Hepatocyte (in vitro differentiated cells): ENCODE measurements around the gene SSR2. TPM values are rescaled to one million over a fixed set of nuclear protein-coding genes. Genes with fewer than 3 reads are reported as not detected.

Experiments used
- DNase-seq: peaks from one replicate; pipeline ENCODE4 v3.0.0-alpha.2; 2016; ENCODE audit warnings: low spot score
- H2AFZ ChIP-seq: fragments of 200-600 bp; sonication (generic); 2 replicates; pipeline ENCODE4 v1.6.0; 2016; ENCODE audit warnings: antibody characterized with exemption, mild to moderate bottlenecking
- H3K27ac ChIP-seq: fragments of 200-600 bp; sonication (generic); 2 replicates; pipeline ENCODE4 v1.5.1; 2016; ENCODE audit warnings: mild to moderate bottlenecking
- H3K27me3 ChIP-seq: fragments of 200-600 bp; sonication (generic); 2 replicates; pipeline ENCODE4 v1.6.1; 2016
- H3K36me3 ChIP-seq: fragments of 200-600 bp; sonication (generic); replicated peaks from 2 replicates; pipeline ENCODE4 v1.5.1; 2016; ENCODE audit warnings: low read depth; ENCODE audit not compliant: insufficient read depth
- H3K4me1 ChIP-seq: fragments of 200-600 bp; sonication (generic); 2 replicates; pipeline ENCODE4 v1.5.1; 2016; ENCODE audit warnings: mild to moderate bottlenecking, moderate library complexity; ENCODE audit not compliant: insufficient read depth
- H3K4me2 ChIP-seq: fragments of 200-600 bp; sonication (generic); 2 replicates; pipeline ENCODE4 v1.6.0; 2016
- H3K4me3 ChIP-seq: fragments of 200-600 bp; sonication (generic); 2 replicates; pipeline ENCODE4 v1.5.1; 2016; ENCODE audit warnings: mild to moderate bottlenecking
- H3K79me2 ChIP-seq: fragments of 200-600 bp; sonication (generic); 2 replicates; pipeline ENCODE4 v1.6.0; 2017; ENCODE audit warnings: mild to moderate bottlenecking
- H3K9me2 ChIP-seq: fragments of 200-600 bp; sonication (generic); replicated peaks from 2 replicates; pipeline ENCODE4 v1.6.0; 2017; ENCODE audit warnings: mild to moderate bottlenecking; ENCODE audit not compliant: insufficient read depth
- H3K9me3 ChIP-seq: fragments of 200-600 bp; sonication (generic); 2 replicates; pipeline ENCODE4 v1.5.1; 2016; ENCODE audit warnings: low read depth, mild to moderate bottlenecking
- H4K20me1 ChIP-seq: fragments of 200-600 bp; sonication (generic); 2 replicates; pipeline ENCODE4 v1.6.0; 2016; ENCODE audit warnings: mild to moderate bottlenecking; ENCODE audit not compliant: insufficient read depth, poor library complexity, severe bottlenecking
- EZH2 ChIP-seq: fragments of 200-600 bp; sonication (generic); IDR thresholded peaks from 2 replicates; pipeline ENCODE4 v1.6.1; 2016; ENCODE audit warnings: antibody characterized with exemption, mild to moderate bottlenecking, borderline replicate concordance
- EZH2phosphoT487 ChIP-seq: fragments of 200-600 bp; sonication (generic); IDR thresholded peaks from one replicate; pipeline ENCODE4 v1.6.1; 2018; ENCODE audit warnings: antibody characterized with exemption, mild to moderate bottlenecking, low read depth, moderate library complexity; ENCODE audit not compliant: unreplicated experiment, severe bottlenecking
- WGBS: methylation state at CpG from one replicate; pipeline ENCODE4 v1.1.6; 2016; ENCODE audit warnings: low lambda C conversion rate; ENCODE audit errors: missing lambda C conversion rate; 5-methylcytosine and 5-hydroxymethylcytosine counted together
- polyA plus RNA-seq: library from polyadenylated mRNA; unstranded; fragments of >200 nt; fragmentation: Nextera tagmentation; extraction: Ambion mirVana; gene quantifications from 2 replicates; pipeline ENCODE4 v1.2.1, GENCODE V29; 2016
- total RNA-seq: library from RNA; depleted of rRNA; stranded (reverse); fragments of >200 nt; gene quantifications from 2 replicates; pipeline ENCODE4 v1.2.3, GENCODE V29; 2014
- TF ChIP-seq, protein P1 (sequence below): fragments of 200-600 bp; sonication (generic); IDR thresholded peaks from 2 replicates; pipeline ENCODE4 v1.5.1; 2016; ENCODE audit warnings: antibody characterized with exemption, mild to moderate bottlenecking; ENCODE audit not compliant: poor library complexity

Gene SSR2
- total and polyA plus RNA-seq, 2 experiments from 2014 or later, result 326 to 393 TPM

DNA sequence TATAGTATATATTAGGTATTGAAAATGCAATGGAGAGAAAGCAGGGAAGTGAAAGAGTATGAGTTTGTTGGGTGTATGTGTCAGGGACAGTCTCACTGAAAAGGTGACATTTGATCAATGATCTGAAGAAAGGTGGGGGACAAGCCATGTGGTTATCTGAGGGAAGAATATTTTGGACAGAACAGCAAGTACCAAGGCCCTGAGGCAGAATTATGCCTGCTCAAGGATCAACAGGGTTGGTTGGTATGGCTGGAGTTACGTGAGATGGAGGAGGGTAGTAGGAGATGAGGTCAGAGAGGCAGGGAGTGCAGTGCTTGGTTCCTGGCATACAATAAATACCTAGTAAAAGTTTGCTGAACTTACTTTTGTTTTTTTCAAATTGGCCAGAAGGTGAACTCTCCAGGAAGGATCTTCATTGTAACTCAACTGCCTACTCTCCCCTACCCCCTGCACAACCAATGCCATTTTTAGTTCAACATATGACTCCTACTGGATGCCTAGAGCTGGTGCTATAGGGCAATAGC is 35.6 kb upstream of the SSR2 start:
- Histone ChIP-seq H3K4me1 (peaks cover 3% of the 10 kb centered on the region), H3K36me3 (no peaks in the 10 kb centered on the region), H3K4me3 (no peak overlapping the region), H3K9me2 (no peaks in the 10 kb centered on the region), H4K20me1 (peaks cover 4% of the 10 kb centered on the region), H2AFZ (no peak overlapping the region), H3K4me2 (no peak overlapping the region), H3K27ac (no peak overlapping the region), H3K79me2 (peaks cover 37% of the 10 kb centered on the region), H3K27me3 (no peaks in the 10 kb centered on the region), H3K9me3 (no peaks in the 10 kb centered on the region)
- no peak for DNase-seq
- WGBS, result 95% methylated on average over 1 of the region's 1 CpG
- TF ChIP-seq, protein P1, sequence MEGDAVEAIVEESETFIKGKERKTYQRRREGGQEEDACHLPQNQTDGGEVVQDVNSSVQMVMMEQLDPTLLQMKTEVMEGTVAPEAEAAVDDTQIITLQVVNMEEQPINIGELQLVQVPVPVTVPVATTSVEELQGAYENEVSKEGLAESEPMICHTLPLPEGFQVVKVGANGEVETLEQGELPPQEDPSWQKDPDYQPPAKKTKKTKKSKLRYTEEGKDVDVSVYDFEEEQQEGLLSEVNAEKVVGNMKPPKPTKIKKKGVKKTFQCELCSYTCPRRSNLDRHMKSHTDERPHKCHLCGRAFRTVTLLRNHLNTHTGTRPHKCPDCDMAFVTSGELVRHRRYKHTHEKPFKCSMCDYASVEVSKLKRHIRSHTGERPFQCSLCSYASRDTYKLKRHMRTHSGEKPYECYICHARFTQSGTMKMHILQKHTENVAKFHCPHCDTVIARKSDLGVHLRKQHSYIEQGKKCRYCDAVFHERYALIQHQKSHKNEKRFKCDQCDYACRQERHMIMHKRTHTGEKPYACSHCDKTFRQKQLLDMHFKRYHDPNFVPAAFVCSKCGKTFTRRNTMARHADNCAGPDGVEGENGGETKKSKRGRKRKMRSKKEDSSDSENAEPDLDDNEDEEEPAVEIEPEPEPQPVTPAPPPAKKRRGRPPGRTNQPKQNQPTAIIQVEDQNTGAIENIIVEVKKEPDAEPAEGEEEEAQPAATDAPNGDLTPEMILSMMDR, result no peak
- TF ChIP-seq EZH2phosphoT487 (no peak), EZH2 (no peak)

DNA sequence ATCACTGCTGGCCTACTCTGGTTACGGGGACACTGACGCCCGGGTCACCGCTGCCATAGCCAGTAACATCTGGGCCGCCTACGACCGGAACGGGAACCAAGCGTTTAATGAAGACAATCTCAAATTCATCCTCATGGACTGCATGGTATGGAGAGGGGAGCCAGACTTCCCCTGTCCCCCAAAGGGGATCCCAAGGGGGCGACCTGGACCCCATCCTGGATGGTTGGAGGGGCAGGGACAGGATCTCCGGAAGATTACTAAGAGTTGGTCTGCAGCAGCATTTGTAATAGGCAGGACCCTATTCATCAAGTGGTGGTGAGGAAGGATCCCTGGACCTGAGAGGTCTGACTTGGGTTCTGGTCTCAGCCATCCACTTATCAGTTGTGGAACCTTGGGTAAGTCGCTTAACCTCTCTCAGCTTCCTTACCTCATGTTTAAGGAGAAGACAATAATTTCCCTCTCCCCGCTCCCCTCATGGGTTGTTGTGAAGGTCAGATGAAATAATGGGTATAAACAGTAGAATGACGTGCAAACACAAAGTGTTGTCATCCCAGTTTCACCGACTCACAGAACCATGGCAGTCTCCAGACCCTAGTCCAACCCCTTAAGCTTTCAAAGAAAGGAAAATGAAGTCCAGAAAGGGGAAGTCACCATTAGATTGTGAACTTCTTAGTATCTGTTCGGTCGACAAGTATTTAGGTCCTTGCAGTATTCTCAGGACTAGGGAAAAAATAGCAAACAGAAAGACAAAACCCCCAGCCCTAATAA is 34.7 kb upstream of the SSR2 start:
- no peaks in the 10 kb centered on the region for H3K36me3 ChIP-seq
- H3K4me1 ChIP-seq, result peaks cover 3% of the 10 kb centered on the region
- 26% methylated on average over 17 of the region's 17 CpGs for WGBS
- no peak for TF ChIP-seq EZH2phosphoT487
- TF ChIP-seq, protein P1, result no peak
- no peak for TF ChIP-seq EZH2
- H3K79me2 ChIP-seq, result peaks cover 38% of the 10 kb centered on the region
- H2AFZ ChIP-seq, result peak overlapping the region; percentile 94
- no peaks in the 10 kb centered on the region for H3K27me3 ChIP-seq
- peaks cover 4% of the 10 kb centered on the region for H4K20me1 ChIP-seq
- no peak for DNase-seq
- H3K4me2 ChIP-seq, result peak overlapping the region; percentile 83
- H3K9me2 ChIP-seq, result no peaks in the 10 kb centered on the region
- H3K9me3 ChIP-seq, result no peaks in the 10 kb centered on the region
- peak overlapping the region; percentile 83 for H3K4me3 ChIP-seq
- H3K27ac ChIP-seq, result peak overlapping the region; percentile 56

DNA sequence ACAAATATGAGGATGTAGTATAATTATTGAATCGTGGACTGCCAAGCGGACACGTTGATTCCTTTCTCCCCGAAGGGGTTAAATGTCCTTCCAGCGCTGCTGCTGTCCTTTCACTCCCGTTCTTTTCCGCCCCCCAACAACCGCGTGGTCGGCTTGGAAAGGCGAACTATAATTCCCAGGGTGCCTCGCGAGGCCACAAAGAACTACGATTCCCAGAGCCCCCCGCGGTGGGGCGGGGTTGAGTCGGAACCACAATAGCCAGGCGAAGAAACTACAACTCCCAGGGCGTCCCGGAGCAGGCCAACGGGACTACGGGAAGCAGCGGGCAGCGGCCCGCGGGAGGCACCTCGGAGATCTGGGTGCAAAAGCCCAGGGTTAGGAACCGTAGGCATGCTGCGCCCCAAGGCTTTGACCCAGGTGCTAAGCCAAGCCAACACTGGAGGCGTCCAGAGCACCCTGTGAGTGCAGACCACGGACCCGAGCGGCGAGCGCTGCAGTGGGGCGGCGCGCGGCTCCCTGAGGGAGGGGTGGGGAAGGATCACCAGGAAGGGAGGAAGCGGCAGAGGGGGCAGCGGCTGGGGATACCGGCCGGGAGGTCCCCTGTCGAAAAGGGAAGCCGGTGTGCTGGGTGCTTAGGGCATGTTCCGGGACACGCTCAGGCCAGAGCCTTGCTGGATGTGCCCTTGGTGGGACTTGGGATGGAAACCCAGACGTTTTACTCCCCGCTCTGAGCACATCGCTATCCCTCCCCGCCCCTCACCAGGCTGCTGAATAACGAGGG is 33.9 kb upstream of the SSR2 start, which contains the start of gene LAMTOR2:
LAMTOR2 (plus strand) TSS at position 283 of the 781 bp plus-strand sequence; CDS start at position 391, 108 bp downstream.
- H3K79me2 ChIP-seq, result peaks cover 38% of the 10 kb centered on the region
- H3K9me2 ChIP-seq, result no peaks in the 10 kb centered on the region
- H3K9me3 ChIP-seq, result no peaks in the 10 kb centered on the region
- no peaks in the 10 kb centered on the region for H3K36me3 ChIP-seq
- no peaks in the 10 kb centered on the region for H3K27me3 ChIP-seq
- H3K4me2 ChIP-seq, result peak within 1 kb of the TSS; percentile 88
- peak within 1 kb of the TSS; percentile 83 for H3K4me3 ChIP-seq
- WGBS, result 1% methylated on average over 52 of the region's 53 CpGs
- H2AFZ ChIP-seq, result peak within 1 kb of the TSS; percentile 94
- DNase-seq, result peak; percentile 98
- H4K20me1 ChIP-seq, result peaks cover 4% of the 10 kb centered on the region
- no peaks in the 10 kb centered on the region for H3K4me1 ChIP-seq
- H3K27ac ChIP-seq, result peak within 1 kb of the TSS; percentile 97
- TF ChIP-seq EZH2phosphoT487 (no peak), EZH2 (no peak)
- TF ChIP-seq, protein P1, result no peak
